GM23248 (cell line): ENCODE data around the gene AGBL3. TPM values are rescaled to one million over a fixed set of nuclear protein-coding genes. Genes with fewer than 3 reads are reported as not detected.
A peak's percentile ranks its signal among the peaks of the same experiment; 100 is the strongest.

Experiments used
- DNase-seq: peaks from one replicate; pipeline ENCODE4 v3.0.0-alpha.2; 2015
- H2AFZ ChIP-seq: fragments of 200-600 bp; sonication (generic); 2 replicates; pipeline ENCODE4 v1.6.1; 2016; ENCODE audit warnings: antibody characterized with exemption
- H3F3A ChIP-seq: fragments of 200-600 bp; sonication (generic); 2 replicates; pipeline ENCODE4 v1.6.1; 2016; ENCODE audit warnings: mild to moderate bottlenecking, antibody characterized with exemption, mixed run types; ENCODE audit not compliant: insufficient read depth
- H3K27ac ChIP-seq: fragments of 200-600 bp; sonication (generic); 2 replicates; pipeline ENCODE4 v1.5.1; 2016; ENCODE audit warnings: mild to moderate bottlenecking
- H3K27me3 ChIP-seq: fragments of 200-600 bp; sonication (generic); replicated peaks from 2 replicates; pipeline ENCODE4 v1.6.1; 2016; ENCODE audit warnings: mild to moderate bottlenecking; ENCODE audit not compliant: insufficient read depth
- H3K36me3 ChIP-seq: fragments of 200-600 bp; sonication (generic); 2 replicates; pipeline ENCODE4 v1.6.1; 2016; ENCODE audit warnings: low read depth, mild to moderate bottlenecking
- H3K4me1 ChIP-seq: fragments of 200-600 bp; sonication (generic); 2 replicates; pipeline ENCODE4 v1.6.1; 2016; ENCODE audit warnings: mild to moderate bottlenecking; ENCODE audit not compliant: insufficient read depth
- H3K4me2 ChIP-seq: fragments of 200-600 bp; sonication (generic); one replicate; pipeline ENCODE4 v1.6.1; 2016; ENCODE audit warnings: mild to moderate bottlenecking; ENCODE audit not compliant: unreplicated experiment
- H3K4me3 ChIP-seq: fragments of 200-600 bp; sonication (generic); 2 replicates; pipeline ENCODE4 v1.5.1; 2016; ENCODE audit warnings: mild to moderate bottlenecking
- H3K79me2 ChIP-seq: fragments of 200-600 bp; sonication (generic); 2 replicates; pipeline ENCODE4 v1.6.1; 2016; ENCODE audit warnings: mild to moderate bottlenecking; ENCODE audit not compliant: insufficient read depth
- H3K9ac ChIP-seq: fragments of 200-600 bp; sonication (generic); 2 replicates; pipeline ENCODE4 v1.6.1; 2016; ENCODE audit warnings: mild to moderate bottlenecking
- H3K9me2 ChIP-seq: fragments of 200-600 bp; sonication (generic); 2 replicates; pipeline ENCODE4 v1.6.1; 2016; ENCODE audit warnings: mixed run types, mild to moderate bottlenecking, moderate library complexity; ENCODE audit not compliant: insufficient read depth
- H3K9me3 ChIP-seq: fragments of 200-600 bp; sonication (generic); one replicate; pipeline ENCODE4 v1.6.1; 2017; ENCODE audit warnings: low read depth
- H4K20me1 ChIP-seq: fragments of 200-600 bp; sonication (generic); 2 replicates; pipeline ENCODE4 v1.6.0; 2016; ENCODE audit not compliant: insufficient read depth
- EZH2 ChIP-seq: fragments of 200-600 bp; sonication (generic); IDR thresholded peaks from 2 replicates; pipeline ENCODE4 v1.6.1; 2018; ENCODE audit warnings: antibody characterized with exemption, mild to moderate bottlenecking; ENCODE audit not compliant: insufficient read depth, poor library complexity, severe bottlenecking
- EZH2phosphoT487 ChIP-seq: fragments of 200-600 bp; sonication (generic); IDR thresholded peaks from 2 replicates; pipeline ENCODE4 v1.6.1; 2018; ENCODE audit warnings: antibody characterized with exemption, moderate library complexity, mild to moderate bottlenecking, low read depth; ENCODE audit not compliant: insufficient read depth
- WGBS, 2 experiments: methylation state at CpG; one replicate each; pipeline ENCODE4 v1.1.6; 2015 to 2017; ENCODE audit warnings: low lambda C conversion rate in 2 of 2, low coverage in 1 of 2; ENCODE audit errors: missing lambda C conversion rate in 2 of 2; 5-methylcytosine and 5-hydroxymethylcytosine counted together
- in situ Hi-C: fragments of 300-500 bp; cut with MboI; formaldehyde crosslinking; loops from 2 replicates; pipeline ENCODE4 v1.15.0; 2020
- polyA plus RNA-seq: library from polyadenylated mRNA; unstranded; fragments of >200 nt; fragmentation: Nextera tagmentation; extraction: Ambion mirVana; gene quantifications from 2 replicates; pipeline ENCODE4 v1.2.1, GENCODE V29; 2016
- total RNA-seq: library from RNA; depleted of rRNA; stranded (reverse); fragments of >200 nt; shearing (Covaris generic); gene quantifications from 2 replicates; pipeline ENCODE4 v1.2.3, GENCODE V29; 2014

The AGBL3 gene
- total and polyA plus RNA-seq, 2 experiments from 2014 or later: 1.4 to 2.4 TPM

- H3K4me1 ChIP-seq: no peaks in the 10 kb centered on the region
- H4K20me1 ChIP-seq: no peaks in the 10 kb centered on the region
- H3K36me3 ChIP-seq: no peaks in the 10 kb centered on the region
- no peaks in the 10 kb centered on the region for H3K9me3 ChIP-seq
- no peak overlapping the region for H3K4me2 ChIP-seq
- in situ Hi-C loops: no loop called here
- H3F3A ChIP-seq: no peaks in the 10 kb centered on the region
- H3K9ac ChIP-seq: no peak overlapping the region
- H3K27me3 ChIP-seq: no peaks in the 10 kb centered on the region
- no peaks in the 10 kb centered on the region for H3K79me2 ChIP-seq
- no peak overlapping the region for H3K27ac ChIP-seq
- no peak overlapping the region for H3K4me3 ChIP-seq
- TF ChIP-seq EZH2 (no peak), EZH2phosphoT487 (no peak)
- no peak overlapping the region for H2AFZ ChIP-seq
- H3K9me2 ChIP-seq: no peaks in the 10 kb centered on the region
- peak; percentile 4 for DNase-seq
Observed at GRCh38 chr7:135100856-135101255, 114.5 kb downstream of the AGBL3 start.

- Histone ChIP-seq H4K20me1 (no peaks in the 10 kb centered on the region), H3F3A (no peaks in the 10 kb centered on the region), H3K4me3 (no peak overlapping the region), H3K4me2 (no peak overlapping the region), H3K36me3 (no peaks in the 10 kb centered on the region), H3K27ac (no peak overlapping the region), H3K9ac (no peak overlapping the region), H2AFZ (no peak overlapping the region), H3K9me2 (no peaks in the 10 kb centered on the region), H3K79me2 (no peaks in the 10 kb centered on the region), H3K9me3 (no peaks in the 10 kb centered on the region), H3K27me3 (no peaks in the 10 kb centered on the region), H3K4me1 (no peaks in the 10 kb centered on the region)
- TF ChIP-seq EZH2 (no peak), EZH2phosphoT487 (no peak)
- in situ Hi-C loops: no loop called here
- no peak for DNase-seq
Observed at GRCh38 chr7:135102372-135102771, 116.1 kb downstream of the AGBL3 start.

- Histone ChIP-seq H3K27ac (no peak overlapping the region), H3K4me2 (no peak overlapping the region), H3K9me3 (no peaks in the 10 kb centered on the region), H3K27me3 (no peaks in the 10 kb centered on the region), H3K4me3 (no peak overlapping the region), H3F3A (no peaks in the 10 kb centered on the region), H3K79me2 (no peaks in the 10 kb centered on the region), H3K9me2 (no peaks in the 10 kb centered on the region), H3K36me3 (no peaks in the 10 kb centered on the region), H4K20me1 (no peaks in the 10 kb centered on the region), H2AFZ (no peak overlapping the region), H3K4me1 (no peaks in the 10 kb centered on the region), H3K9ac (no peak overlapping the region)
- 60 to 71% methylated on average over 4 of the region's 4 CpGs for WGBS, 2 experiments
- TF ChIP-seq EZH2phosphoT487: no peak
- no peak for TF ChIP-seq EZH2
- no peak for DNase-seq
- in situ Hi-C loops: no loop called here
Observed at GRCh38 chr7:135109562-135109961, 123.3 kb downstream of the AGBL3 start.

GRCh38 chr7:135109976-135110375, 123.7 kb downstream of the AGBL3 start:
- H3F3A ChIP-seq: no peaks in the 10 kb centered on the region
- no peak overlapping the region for H3K4me3 ChIP-seq
- no peak overlapping the region for H3K4me2 ChIP-seq
- no peaks in the 10 kb centered on the region for H3K9me2 ChIP-seq
- H3K9ac ChIP-seq: no peak overlapping the region
- no peaks in the 10 kb centered on the region for H3K27me3 ChIP-seq
- H2AFZ ChIP-seq: no peak overlapping the region
- in situ Hi-C loops: no loop called here
- DNase-seq: no peak
- H3K4me1 ChIP-seq: no peaks in the 10 kb centered on the region
- no peaks in the 10 kb centered on the region for H4K20me1 ChIP-seq
- H3K9me3 ChIP-seq: no peaks in the 10 kb centered on the region
- no peak overlapping the region for H3K27ac ChIP-seq
- H3K79me2 ChIP-seq: no peaks in the 10 kb centered on the region
- TF ChIP-seq EZH2 (no peak), EZH2phosphoT487 (no peak)
- no peaks in the 10 kb centered on the region for H3K36me3 ChIP-seq
- WGBS, 2 experiments: 64 to 75% methylated on average over 1 of the region's 1 CpG

GRCh38 chr7:135111379-135111778, 125.1 kb downstream of the AGBL3 start:
- TF ChIP-seq EZH2phosphoT487 (no peak), EZH2 (no peak)
- H3K27me3 ChIP-seq: no peaks in the 10 kb centered on the region
- H3K9me3 ChIP-seq: no peaks in the 10 kb centered on the region
- no peaks in the 10 kb centered on the region for H3F3A ChIP-seq
- no peaks in the 10 kb centered on the region for H3K4me1 ChIP-seq
- in situ Hi-C loops: no loop called here
- no peak overlapping the region for H3K4me3 ChIP-seq
- no peak overlapping the region for H3K9ac ChIP-seq
- WGBS, 2 experiments: 10 to 17% methylated on average over 2 of the region's 2 CpGs
- DNase-seq: peak; percentile 10
- H3K27ac ChIP-seq: no peak overlapping the region
- H3K36me3 ChIP-seq: no peaks in the 10 kb centered on the region
- no peaks in the 10 kb centered on the region for H4K20me1 ChIP-seq
- H2AFZ ChIP-seq: no peak overlapping the region
- H3K4me2 ChIP-seq: no peak overlapping the region
- no peaks in the 10 kb centered on the region for H3K79me2 ChIP-seq
- no peaks in the 10 kb centered on the region for H3K9me2 ChIP-seq
